H1 (cell line): ENCODE data around the gene CLCF1. TPM values are rescaled to one million over a fixed set of nuclear protein-coding genes. Genes with fewer than 3 reads are reported as not detected.

Experiments
- BCL11A ChIP-seq, 2 experiments: IDR thresholded peaks; one replicate each; pipeline ENCODE4 v1.6.1; 2011; ENCODE audit warnings: low read depth in 2 of 2, low read length in 2 of 2, mild to moderate bottlenecking in 2 of 2
- BRCA1 ChIP-seq: IDR thresholded peaks from 2 replicates; pipeline ENCODE4 v1.6.1; 2012; ENCODE audit warnings: low read depth, low read length, improper control_type of control experiment
- CBX8 ChIP-seq: fragments of 300-800, 300-1000 bp; sonication (generic); IDR thresholded peaks from 2 replicates; pipeline ENCODE4 v1.7.1; 2016; ENCODE audit warnings: low read depth, low read length, borderline replicate concordance
- SAP30 ChIP-seq: fragments of 300-600 bp; sonication (generic); IDR thresholded peaks from 2 replicates; pipeline ENCODE4 v1.7.1; 2012; ENCODE audit warnings: low read length, moderate library complexity, mild to moderate bottlenecking, inconsistent platforms; ENCODE audit not compliant: insufficient read depth, insufficient replicate concordance
- polyA plus RNA-seq, 7 experiments: library from polyadenylated mRNA; depleted of rRNA in 3 of 7; stranded (reverse) in 5 of 7; unstranded in 2 of 7; fragments of >200 nt in 5 of 7; fragments of 200-250 nt in 2 of 7; gene quantifications; 1 replicate in 5 of 7; 2 replicates in 1 of 7; 4 replicates in 1 of 7; pipeline versions ENCODE4 v1.2.1 to v1.2.3, GENCODE V29; 2011 to 2013; ENCODE audit warnings: missing spikeins in 2 of 7, mixed read lengths in 2 of 7
- total RNA-seq: library from RNA; stranded (reverse); fragmentation: NEBNext Ultra II Directional; extraction: Animal tissue kit (Norgen Biotek cat#: 25700); gene quantifications from 2 replicates; pipeline ENCODE4 v1.2.1, GENCODE V29; 2021

Gene CLCF1
- total and polyA plus RNA-seq, 2 of the 8 experiments (the other 6 are each of a cell fraction or from before 2014, with no cell fraction given) = 0.32 to 1.2 TPM

DNA sequence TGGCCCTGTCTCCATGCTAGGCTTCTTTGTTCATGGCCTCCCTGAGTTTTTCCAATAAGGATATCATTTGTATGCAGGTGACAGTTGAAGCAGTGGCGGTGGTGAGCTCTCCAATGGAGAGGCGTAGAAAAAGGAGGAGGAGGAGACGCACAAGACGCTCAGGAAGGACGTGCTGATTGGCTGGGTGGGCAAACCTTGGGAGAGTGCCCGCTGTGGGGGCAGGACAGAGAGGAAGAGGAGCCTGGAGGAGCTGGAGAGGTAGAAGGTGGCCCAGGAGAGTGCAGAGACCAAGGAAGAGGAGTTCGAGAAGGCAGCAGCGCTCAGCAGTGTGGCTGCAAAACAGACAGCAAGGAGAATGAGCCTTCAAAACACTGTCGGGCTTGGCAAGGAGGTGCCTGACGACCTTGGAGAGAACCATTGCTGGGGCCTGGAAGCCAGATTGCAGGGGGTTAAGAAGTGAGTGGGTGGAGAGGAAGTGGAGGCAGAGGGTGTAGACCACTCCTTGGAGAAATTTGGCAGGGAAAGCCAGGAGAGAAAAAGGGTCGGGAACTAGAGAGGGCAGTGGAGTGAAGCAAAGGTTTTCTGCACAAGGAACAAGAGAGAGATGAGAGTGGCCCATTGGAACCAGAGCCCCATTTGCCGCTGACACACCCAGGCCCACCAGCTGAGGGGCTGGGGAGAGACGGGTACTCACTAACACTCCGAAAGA lies 7.5 kb downstream of the CLCF1 start (continued):
- no peak for TF ChIP-seq SAP30
- TF ChIP-seq BRCA1 = no peak
- no peak for TF ChIP-seq BCL11A (IDR thresholded peaks at IDR 0.05; ENCODE audit: low read depth in 2 of 2, low read length in 2 of 2)
- no peak for TF ChIP-seq CBX8
- TF ChIP-seq, all 59 proteins: peak for 0
